ENCODE data around the gene BRPF1. TPM values are rescaled to one million over a fixed set of nuclear protein-coding genes. Genes with fewer than 3 reads are reported as not detected.
A peak's percentile ranks its signal among the peaks of the same experiment; 100 is the strongest.

Gene BRPF1
- polyA plus RNA-seq, 1 donor from 2014 or later: 14.9 TPM

DNA sequence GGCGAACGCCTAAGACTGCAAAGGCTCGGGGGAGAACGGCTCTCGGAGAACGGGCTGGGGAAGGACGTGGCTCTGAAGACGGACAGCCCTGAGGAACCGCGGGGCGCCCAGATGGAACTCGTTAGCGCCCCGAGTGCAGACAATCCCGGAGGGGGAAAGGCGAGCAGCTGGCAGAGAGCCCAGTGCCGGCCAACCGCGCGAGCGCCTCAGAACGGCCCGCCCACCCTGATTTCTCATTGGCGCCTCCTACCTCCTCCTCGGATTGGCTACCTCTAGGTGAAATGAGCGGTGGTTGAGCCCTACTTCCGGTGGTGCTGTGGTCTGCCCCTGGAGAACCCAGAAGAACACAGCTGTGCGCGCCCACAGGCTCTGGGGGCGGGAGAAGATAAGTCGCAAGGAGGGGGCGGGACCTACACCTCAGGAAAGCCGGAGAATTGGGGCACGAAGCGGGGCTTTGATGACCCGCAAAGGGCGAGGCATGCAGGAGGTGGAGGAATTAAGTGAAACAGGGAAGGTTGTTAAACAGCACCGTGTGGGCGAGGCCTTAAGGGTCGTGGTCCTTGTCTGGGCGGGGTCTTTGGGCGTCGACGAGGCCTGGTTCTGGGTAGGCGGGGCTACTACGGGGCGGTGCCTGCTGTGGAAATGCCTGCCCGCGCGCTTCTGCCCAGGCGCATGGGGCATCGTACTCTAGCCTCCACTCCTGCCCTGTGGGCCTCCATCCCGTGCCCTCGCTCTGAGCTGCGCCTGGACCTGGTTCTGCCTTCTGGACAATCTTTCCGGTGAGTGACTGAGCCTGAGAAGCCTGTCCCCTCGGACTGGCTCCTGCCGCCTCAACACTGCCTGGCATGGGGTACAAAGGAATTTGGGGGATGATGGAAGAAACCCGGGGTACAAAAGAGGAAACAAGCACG lies 18.4 kb downstream of the BRPF1 start, which contains the start of gene OGG1:
TSS of gene OGG1 (plus strand) at position 308 of the 911 bp plus-strand sequence. CDS start at position 643, 335 bp downstream.
- H3K9ac ChIP-seq (ENCODE audit: low read length): peak within 1 kb of the TSS; percentile 80
- H2AFZ ChIP-seq (ENCODE audit: low read depth, low read length): peak within 1 kb of the TSS; percentile 85
- H3K27me3 ChIP-seq (ENCODE audit: insufficient read depth, low read depth, low read length): no peaks in the 10 kb centered on the region

More for the DNA sequence above, 18.4 kb downstream of the BRPF1 start, which contains the start of gene OGG1:
- no peaks in the 10 kb centered on the region for H4K20me1 ChIP-seq (ENCODE audit: insufficient read depth)
- no peaks in the 10 kb centered on the region for H3K9me3 ChIP-seq (ENCODE audit: low read length)
- H3K27ac ChIP-seq (ENCODE audit: low read length): peak within 1 kb of the TSS; percentile 85
- peaks cover 4% of the 10 kb centered on the region for H3F3A ChIP-seq (ENCODE audit: insufficient read depth, low read length, poor library complexity, severe bottlenecking)
- H3K9me2 ChIP-seq (ENCODE audit: insufficient read depth, low read length): no peaks in the 10 kb centered on the region
- peak within 1 kb of the TSS; percentile 99 for H3K4me2 ChIP-seq (ENCODE audit: low read length)
- H3K36me3 ChIP-seq (ENCODE audit: insufficient read depth, low read length): peaks cover 4% of the 10 kb centered on the region
- peak within 1 kb of the TSS; percentile 89 for H3K4me3 ChIP-seq (ENCODE audit: low read length)
- peaks cover 18% of the 10 kb centered on the region for H3K79me2 ChIP-seq (replicated peaks; ENCODE audit: insufficient read depth, low read length)
- TF ChIP-seq SMC3 (conservative IDR thresholded peaks at IDR 0.05; ENCODE audit: poor library complexity): peak; percentile 27
- peak; percentile 32 for TF ChIP-seq EP300 (conservative IDR thresholded peaks at IDR 0.05; ENCODE audit: poor library complexity, severe bottlenecking)
- TF ChIP-seq POLR2AphosphoS5 (IDR thresholded peaks at IDR 0.05): peak; percentile 83
- peak; percentile 75 for TF ChIP-seq MXI1 (conservative IDR thresholded peaks at IDR 0.05; ENCODE audit: poor library complexity, severe bottlenecking)
- TF ChIP-seq EZH2 (IDR thresholded peaks at IDR 0.05; ENCODE audit: borderline replicate concordance, insufficient read depth, low read length, poor library complexity, severe bottlenecking): no peak
- peak; percentile 72 for TF ChIP-seq TAF1 (IDR thresholded peaks at IDR 0.05; ENCODE audit: low read depth)
- peak; percentile 25 for TF ChIP-seq CTCF (IDR thresholded peaks at IDR 0.05; ENCODE audit: poor library complexity, severe bottlenecking)
- TF ChIP-seq, protein P1, sequence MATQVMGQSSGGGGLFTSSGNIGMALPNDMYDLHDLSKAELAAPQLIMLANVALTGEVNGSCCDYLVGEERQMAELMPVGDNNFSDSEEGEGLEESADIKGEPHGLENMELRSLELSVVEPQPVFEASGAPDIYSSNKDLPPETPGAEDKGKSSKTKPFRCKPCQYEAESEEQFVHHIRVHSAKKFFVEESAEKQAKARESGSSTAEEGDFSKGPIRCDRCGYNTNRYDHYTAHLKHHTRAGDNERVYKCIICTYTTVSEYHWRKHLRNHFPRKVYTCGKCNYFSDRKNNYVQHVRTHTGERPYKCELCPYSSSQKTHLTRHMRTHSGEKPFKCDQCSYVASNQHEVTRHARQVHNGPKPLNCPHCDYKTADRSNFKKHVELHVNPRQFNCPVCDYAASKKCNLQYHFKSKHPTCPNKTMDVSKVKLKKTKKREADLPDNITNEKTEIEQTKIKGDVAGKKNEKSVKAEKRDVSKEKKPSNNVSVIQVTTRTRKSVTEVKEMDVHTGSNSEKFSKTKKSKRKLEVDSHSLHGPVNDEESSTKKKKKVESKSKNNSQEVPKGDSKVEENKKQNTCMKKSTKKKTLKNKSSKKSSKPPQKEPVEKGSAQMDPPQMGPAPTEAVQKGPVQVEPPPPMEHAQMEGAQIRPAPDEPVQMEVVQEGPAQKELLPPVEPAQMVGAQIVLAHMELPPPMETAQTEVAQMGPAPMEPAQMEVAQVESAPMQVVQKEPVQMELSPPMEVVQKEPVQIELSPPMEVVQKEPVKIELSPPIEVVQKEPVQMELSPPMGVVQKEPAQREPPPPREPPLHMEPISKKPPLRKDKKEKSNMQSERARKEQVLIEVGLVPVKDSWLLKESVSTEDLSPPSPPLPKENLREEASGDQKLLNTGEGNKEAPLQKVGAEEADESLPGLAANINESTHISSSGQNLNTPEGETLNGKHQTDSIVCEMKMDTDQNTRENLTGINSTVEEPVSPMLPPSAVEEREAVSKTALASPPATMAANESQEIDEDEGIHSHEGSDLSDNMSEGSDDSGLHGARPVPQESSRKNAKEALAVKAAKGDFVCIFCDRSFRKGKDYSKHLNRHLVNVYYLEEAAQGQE (IDR thresholded peaks at IDR 0.05; ENCODE audit: borderline replicate concordance): peak; percentile 88
- no peak for TF ChIP-seq RAD21 (conservative IDR thresholded peaks at IDR 0.05)
